NCI-H1436 treated with DMSO at 0.1 percent for 48 hours (cell line): Measurements from ENCODE around the gene NDUFS8.
"Not testable (repeated sequence)": the region's sequence is repeated elsewhere in the genome, so short reads cannot be mapped to it uniquely, and the experiment has no call there.

Source experiments
- DNase-seq: peaks from one replicate; lab custom pipeline; 2025; lab: John Stamatoyannopoulos, UW

The NDUFS8 gene

DNA sequence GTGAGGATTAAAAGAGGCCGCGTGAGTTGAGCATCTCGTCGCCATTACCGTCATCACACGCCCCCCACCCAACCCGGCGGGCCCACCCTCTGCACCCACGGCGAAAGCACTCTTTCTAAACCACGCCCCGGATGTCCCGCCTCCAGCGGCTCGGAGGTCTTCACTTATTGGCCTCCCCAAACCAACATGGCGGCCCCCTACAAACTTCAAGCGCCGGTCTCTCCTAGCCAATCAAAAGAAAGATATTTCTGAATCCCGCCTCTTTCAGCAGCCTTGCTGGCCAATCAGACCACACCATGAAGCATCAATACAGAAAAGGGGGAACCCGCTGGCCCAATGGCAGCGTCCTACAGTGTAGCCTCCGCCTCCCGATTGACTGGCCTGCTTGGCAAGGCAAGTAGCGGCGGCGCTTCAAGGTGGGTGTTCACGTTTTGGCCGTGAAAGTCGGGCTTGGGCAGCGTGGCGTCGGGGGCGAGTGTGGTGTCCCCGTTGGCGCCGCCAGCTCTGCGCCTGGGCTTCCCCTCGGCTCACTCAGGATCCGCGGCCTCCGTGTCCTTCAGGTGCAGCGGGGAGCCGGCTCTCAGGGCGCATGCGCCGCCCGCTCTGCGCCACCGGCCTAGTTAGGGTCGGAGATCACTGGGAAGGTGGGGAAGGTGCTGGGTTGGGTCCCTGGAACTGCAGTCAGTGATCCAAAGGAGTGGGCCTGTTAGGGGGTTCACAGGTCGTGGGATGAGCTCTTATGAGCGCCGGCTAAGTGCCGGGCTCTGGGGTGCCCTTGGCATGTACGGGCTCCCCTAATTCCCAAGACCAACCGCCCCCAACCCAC, at the start of gene NDUFS8:
TSS of gene NDUFS8 (plus strand) at position 364 of the 826 bp plus-strand sequence. CDS start 1,471 bp downstream, outside the sequence.
- DNase-seq, result peak; percentile 98

DNA sequence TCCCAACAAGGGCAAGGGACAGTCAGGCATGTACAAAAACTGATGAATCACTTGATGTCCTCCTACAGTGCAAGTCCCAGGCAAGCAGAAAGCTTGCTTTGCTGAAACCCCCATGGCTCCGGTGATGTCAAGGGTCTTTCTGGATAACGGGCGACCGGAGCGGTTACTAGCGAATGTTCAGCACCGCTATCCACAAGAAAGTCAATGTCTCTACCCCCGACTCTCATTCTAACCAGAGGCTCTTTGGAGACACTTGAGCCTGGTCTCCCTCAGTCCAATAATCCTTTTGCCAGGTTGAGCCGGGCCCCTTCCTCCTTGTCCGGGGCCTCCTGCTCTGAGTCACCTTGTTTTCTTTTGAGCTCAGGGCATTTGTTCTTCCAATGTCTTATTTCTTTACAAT, 49.3 kb upstream of the NDUFS8 start:
- not testable (repeated sequence) for DNase-seq

GRCh38 chr11:67982255-67982857, 48.1 kb upstream of the NDUFS8 start:
- not testable (repeated sequence) for DNase-seq

- no peak for DNase-seq
These were observed 46.5 kb upstream of the NDUFS8 start for GRCh38 chr11:67983951-67984350.

- DNase-seq, result not testable (repeated sequence)
These were observed 45.2 kb upstream of the NDUFS8 start for GRCh38 chr11:67985302-67985701.

GRCh38 chr11:67990546-67991346, 39.7 kb upstream of the NDUFS8 start:
- DNase-seq, result not testable (repeated sequence)

DNA sequence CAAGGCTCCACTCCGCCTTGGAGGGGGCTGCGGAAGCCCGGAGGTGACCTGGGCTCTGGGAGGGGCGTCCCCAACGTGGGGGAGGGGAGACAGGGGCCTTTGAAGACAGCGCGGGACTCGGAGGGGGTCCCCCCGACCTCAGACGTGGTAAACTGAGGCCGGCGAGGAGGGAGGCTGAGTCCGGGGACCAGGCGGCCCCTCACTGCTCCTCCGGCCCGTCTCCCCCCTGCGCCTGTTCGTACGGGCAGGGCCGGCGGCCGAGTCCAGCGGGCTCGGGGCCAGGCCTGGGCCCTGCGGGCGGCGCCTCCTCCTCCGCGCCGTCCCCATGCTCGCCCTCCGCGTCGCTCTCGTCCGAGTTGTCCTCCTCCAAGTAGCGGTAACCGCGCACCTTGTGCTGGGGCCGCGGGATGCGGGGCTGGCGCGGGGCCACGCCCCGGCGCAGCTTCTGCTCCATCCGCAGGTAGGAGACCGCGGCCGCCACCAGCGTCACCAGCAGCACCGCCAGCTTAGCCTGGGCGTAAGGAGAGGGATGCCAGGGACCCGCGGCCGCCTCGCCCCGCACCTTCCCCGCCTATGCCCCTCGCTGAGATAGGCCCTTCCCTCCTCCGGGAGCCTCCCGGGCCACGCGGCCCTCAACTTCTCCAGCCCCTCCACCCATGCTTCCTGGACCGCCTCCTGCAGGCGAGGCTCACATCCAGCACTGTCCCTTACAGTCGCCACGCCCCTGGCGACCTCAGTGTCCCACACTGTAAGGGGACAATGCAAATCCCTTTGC, 38.9 kb upstream of the NDUFS8 start:
- not testable (repeated sequence) for DNase-seq

DNA sequence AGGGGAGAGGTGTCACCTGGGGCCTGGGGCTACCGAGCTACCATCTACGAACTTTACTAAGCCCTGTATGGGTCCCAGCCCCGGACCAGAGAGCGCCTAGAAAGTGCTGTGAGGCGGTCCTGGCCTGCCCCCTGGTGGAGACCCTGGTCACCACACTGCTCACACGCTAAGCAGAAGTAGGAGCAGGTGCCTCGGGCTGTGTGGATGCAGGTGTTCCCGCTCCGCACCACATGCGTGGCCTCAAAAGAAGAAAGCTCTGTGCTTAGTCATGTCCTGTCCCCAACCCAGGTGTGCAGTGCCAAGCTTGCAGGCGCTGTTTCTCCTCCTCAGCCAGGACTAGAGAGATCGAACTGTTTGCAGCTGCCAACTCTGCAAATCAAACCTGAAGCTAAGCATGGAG, 36.7 kb upstream of the NDUFS8 start:
- DNase-seq, result not testable (repeated sequence)

DNA sequence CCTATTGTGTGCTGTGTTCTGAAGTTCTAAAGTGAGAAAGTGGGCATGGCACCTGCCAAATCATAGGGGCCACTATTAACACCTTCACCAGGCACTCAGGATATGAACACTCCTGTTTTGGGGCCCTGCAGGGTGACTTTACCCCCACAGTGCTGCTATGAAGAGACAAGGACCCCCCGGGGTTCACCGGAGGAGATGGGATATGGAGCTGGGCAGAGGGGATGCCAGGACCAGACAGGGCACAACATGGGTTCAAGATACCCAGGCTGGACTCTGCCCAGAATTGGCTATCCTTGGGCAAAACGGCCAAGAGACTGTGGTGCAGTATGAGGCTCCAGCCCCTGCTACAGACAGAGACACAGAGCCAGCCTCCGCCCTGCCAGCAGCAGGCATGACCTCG, 36.1 kb upstream of the NDUFS8 start:
- DNase-seq, result not testable (repeated sequence)

DNA sequence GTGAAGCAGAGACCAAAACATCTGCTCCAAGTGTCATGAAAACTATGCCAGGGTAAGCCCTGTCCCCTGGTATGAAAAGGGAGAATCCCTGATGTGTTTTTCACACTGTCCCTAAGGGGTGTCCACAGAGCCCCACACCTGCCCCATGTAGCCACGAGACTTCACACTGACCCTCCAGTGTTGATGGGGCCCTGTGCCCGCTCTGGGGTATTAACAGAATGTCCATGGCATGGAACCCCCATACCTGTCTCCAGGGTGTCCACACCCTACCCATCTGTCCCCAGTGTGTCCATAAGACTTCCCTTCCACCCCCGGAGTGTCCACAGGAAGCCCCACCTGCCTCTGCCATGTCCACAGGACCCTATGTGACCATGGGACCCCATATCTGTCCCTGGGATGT, 35.4 kb upstream of the NDUFS8 start:
- DNase-seq, result not testable (repeated sequence)

DNA sequence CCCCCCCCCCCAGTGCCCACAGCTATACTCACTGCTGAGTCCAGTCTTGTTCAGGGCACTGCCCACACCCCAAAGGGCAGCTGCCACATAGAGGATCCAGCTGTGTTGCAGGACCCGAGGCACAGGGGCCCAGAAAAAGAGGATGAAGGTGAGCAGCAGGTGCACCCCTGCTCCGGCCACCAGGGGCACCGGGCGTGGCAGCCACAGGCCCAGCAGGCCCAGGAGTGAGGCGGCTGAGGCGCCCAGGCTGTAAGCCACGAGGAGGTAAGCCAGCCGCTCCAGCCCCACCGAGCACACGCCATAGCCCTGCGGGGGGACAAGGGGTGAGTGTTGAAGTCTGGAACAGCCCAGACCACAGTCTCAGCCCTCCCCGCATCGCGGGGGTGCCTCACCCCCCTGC, 34.9 kb upstream of the NDUFS8 start:
- not testable (repeated sequence) for DNase-seq

DNA sequence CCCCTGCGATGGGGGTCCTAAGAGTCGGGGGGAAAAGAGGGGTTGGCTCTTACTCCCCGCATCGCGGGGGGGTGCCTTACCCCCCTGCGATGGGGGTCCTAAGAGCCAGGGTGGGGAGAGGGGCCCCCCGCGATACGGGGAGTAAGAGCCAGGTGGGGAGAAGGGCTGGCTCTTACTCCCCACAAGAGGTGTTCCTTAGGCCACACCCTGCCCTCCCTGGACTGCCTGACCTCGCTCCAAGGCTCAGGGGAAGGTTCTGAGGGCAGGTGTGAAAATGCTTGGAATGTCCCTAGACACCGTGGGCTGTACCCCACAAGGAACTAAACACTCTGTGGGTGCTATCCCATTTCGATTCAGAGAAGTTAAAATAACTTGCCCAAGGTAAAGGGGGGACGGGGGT, 34.4 kb upstream of the NDUFS8 start:
- no peak for DNase-seq

DNA sequence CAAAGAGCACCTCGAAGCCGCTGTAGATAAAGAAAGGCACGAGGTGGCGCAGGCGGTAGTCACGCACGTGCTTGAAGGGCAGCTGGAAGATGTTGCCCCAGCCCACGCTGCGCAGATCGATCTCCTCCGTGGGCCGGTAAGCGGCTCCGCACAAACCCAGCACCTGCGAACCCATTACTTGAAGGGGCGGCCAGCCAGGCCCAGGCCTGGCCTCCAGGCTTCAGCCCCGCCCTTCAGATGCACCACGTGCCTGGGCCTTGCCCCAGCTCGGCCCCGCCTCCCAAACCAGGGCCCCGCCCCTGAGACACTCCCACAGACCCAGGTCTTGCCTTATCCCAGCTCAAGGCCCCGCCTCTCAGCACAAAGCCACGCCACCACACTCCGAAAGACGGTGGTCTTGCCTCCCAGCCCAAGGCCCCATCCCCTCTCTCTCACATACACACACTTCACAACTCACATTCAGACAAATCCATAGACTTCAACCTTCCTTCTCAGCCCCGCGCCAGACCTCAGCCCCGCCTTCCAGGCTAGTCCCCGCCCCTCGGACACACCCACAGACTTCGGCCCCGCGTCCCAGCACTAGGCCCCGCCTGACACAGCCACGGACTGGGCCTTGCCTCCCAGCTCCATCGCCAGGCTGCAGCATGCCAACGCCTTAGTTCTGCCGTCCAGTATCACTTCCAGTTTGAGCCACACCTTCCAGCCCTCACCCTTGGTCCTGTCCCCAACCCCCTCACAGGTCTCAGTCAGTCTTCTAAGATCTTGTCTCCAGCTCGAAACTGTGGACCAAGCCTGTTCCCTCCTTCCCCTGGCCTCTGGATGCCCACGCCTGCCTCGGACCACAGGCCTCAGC, 33.6 kb upstream of the NDUFS8 start:
- DNase-seq, result no peak

DNA sequence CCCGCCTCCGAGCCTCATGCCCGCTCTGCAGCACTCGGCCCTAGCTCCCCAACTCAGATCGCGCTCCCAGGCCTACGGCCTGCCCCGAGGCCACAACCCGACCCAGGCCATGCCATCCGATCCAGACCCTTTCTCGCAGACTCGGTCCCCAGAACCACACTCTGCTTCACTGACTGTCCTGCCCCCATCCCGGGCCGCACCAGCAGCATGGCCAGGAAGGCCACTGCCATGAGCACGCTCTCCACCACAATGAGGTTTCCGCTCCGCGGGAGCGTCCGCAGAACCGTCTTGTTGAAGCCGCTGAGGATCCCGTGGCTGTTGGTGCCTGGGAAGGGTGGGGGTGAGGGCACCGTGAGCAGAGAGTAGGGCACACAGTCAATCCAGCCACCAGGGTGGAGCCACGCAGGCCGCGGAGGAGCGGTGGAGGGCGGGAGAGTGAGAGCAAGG, 33.0 kb upstream of the NDUFS8 start:
- DNase-seq, result no peak

- DNase-seq, result no peak
These were observed 32.1 kb upstream of the NDUFS8 start for GRCh38 chr11:67998150-67999045.

DNA sequence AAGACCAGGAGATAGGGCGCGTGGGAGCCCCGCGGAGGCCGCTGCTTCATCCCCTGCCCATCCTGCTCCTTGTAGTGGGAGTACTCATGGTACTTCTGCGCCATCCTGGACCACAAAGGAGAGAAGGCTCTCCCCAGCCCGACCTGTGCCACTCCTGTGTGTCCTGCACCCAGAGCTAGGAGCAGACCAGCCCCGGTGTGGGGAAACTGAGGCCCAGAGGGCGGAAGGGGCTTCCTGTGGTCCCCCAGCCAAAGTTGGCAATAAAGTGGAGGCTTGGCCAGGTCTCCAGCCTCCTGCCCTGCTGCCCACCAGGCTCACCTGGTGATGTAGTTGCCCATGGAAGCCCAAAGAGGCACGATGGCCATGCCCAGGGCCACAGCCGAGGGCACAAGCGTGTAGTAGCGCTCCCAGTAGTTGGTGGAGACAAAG, 31.3 kb upstream of the NDUFS8 start:
- DNase-seq, result no peak

GRCh38 chr11:67999704-68000103, 30.8 kb upstream of the NDUFS8 start:
- no peak for DNase-seq

- no peak for DNase-seq
These were observed 27.9 kb upstream of the NDUFS8 start for GRCh38 chr11:68002575-68002937.

DNA sequence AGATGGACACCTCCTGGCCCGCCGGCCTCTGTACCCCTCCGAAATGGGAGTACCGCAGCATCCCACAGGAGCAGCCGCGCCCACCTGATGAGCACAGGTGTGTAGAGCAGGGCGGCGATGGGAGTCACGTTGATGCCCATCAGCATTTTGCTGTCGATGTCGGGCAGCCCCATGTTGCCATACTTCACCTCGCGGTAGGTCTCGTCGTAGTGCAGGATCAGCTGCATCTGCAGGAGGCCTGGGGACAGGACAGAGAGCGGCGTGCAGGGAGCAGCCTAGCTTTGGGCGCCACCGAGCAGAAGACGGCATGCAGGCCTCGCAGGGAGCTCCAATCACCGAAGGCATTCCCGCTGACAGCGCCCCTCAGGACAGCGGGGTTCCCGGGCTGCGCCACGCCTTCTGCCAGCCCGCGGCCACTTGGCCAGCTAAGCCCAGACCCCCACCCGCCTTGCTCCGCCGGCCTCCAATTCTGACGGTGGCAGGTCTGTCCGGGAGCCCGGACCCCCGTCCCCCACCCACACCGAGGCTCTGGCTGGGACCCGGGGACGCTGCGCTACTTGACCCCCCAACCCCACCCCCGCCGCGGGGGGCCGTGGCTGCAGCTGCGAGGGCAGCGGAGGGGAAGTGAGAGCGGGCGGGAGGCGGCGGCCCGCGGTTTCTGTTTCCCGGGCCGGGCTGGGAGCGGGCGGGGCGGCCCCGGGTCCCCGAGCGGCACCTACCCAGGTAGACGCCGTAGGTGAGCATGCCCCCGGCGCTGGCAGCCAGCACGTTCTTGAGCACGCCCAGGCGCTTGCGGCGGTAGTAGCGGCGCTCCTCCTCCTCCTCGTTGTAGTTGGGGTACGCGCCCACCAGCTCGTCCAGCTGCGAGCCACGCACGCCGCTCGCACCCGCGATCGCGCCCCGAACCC, 27.3 kb upstream of the NDUFS8 start:
- DNase-seq, result no peak
